Ascending aorta (tissue), 2 donors: ENCODE results near the gene TAS2R19. TPM values are rescaled to one million over a fixed set of nuclear protein-coding genes. Genes with fewer than 3 reads are reported as not detected.

Source experiments
- DNase-seq, 2 donors: peaks; one replicate each; pipeline ENCODE4 v3.0.0-alpha.2; 2019; ENCODE audit warnings: low spot score in 2 of 2
- H3K27ac ChIP-seq, 2 donors: fragments of 200-600 bp; sonication (generic); one replicate each; pipeline ENCODE4 v1.5.1; 2016 to 2017; ENCODE audit warnings: mild to moderate bottlenecking in 1 of 2
- H3K27me3 ChIP-seq: fragments of 200-600 bp; sonication (generic); one replicate; pipeline ENCODE4 v1.5.1; 2017
- H3K36me3 ChIP-seq, 2 donors: fragments of 200-600 bp; sonication (generic); one replicate each; pipeline ENCODE4 v1.5.1; 2016
- H3K4me1 ChIP-seq, 2 donors: fragments of 200-600 bp; sonication (generic); one replicate each; pipeline ENCODE4 v1.5.1; 2016 to 2017; ENCODE audit warnings: mild to moderate bottlenecking in 1 of 2
- H3K4me3 ChIP-seq, 2 donors: fragments of 200-600 bp; sonication (generic); one replicate each; pipeline ENCODE4 v1.5.1; 2016 to 2017; ENCODE audit warnings: mild to moderate bottlenecking in 1 of 2
- H3K9me3 ChIP-seq, 2 donors: fragments of 200-600 bp; sonication (generic); one replicate each; pipeline ENCODE4 v1.5.1; 2016
- CTCF ChIP-seq, 3 experiments: fragments of 200-600 bp in 2 of 3; fragments of 450-650 bp in 1 of 3; sonication (generic) in 2 of 3; IDR thresholded peaks; one replicate each; pipeline ENCODE4 v1.5.1; 2016 to 2019; ENCODE audit warnings: antibody characterized with exemption in 3 of 3, mild to moderate bottlenecking in 1 of 3, moderate library complexity in 1 of 3
- intact Hi-C: fragments of 100-400 bp; cut with DNase I; formaldehyde crosslinking; loops from one replicate; pipeline ENCODE4 v1.15.1; 2023
- total RNA-seq: library from RNA; depleted of rRNA; stranded (reverse); fragments of >200 nt; gene quantifications from one replicate; pipeline ENCODE4 v1.1.0, GENCODE V29; 2016

The TAS2R19 gene
- total RNA-seq, 1 donor from 2014 or later = not detected

GRCh38 chr12:11014234-11014633 is 8.2 kb downstream of the TAS2R19 start:
- no peak for TF ChIP-seq CTCF (IDR thresholded peaks at IDR 0.05)
- no peak overlapping the region for H3K4me3 ChIP-seq
- H3K27ac ChIP-seq = no peak overlapping the region
- peaks cover 0 to 5% of the 10 kb centered on the region in 2 donors for H3K9me3 ChIP-seq
- no peaks in the 10 kb centered on the region for H3K27me3 ChIP-seq
- intact Hi-C loops = no loop called here
- no peak for DNase-seq
- no peaks in the 10 kb centered on the region for H3K4me1 ChIP-seq
- peaks cover 0 to 8% of the 10 kb centered on the region in 2 donors for H3K36me3 ChIP-seq

GRCh38 chr12:11007608-11008007 is 14.8 kb downstream of the TAS2R19 start:
- no peak for TF ChIP-seq CTCF (IDR thresholded peaks at IDR 0.05)
- no peak for DNase-seq
- no peaks in the 10 kb centered on the region for H3K36me3 ChIP-seq
- no peaks in the 10 kb centered on the region for H3K27me3 ChIP-seq
- H3K27ac ChIP-seq = no peak overlapping the region
- intact Hi-C loops = no loop called here
- H3K4me3 ChIP-seq = no peak overlapping the region
- H3K4me1 ChIP-seq = no peaks in the 10 kb centered on the region
- peaks cover 0 to 5% of the 10 kb centered on the region in 2 donors for H3K9me3 ChIP-seq

GRCh38 chr12:10998204-10998603 is 24.2 kb downstream of the TAS2R19 start, which contains the start of gene TAS2R20:
Gene TAS2R20 (minus strand): TSS chr12:10998304. CDS start chr12:10997875, 429 bp downstream.
- no peak for DNase-seq
- no peak for TF ChIP-seq CTCF (IDR thresholded peaks at IDR 0.05)
- Histone ChIP-seq H3K27me3 (no peaks in the 10 kb centered on the region), H3K4me3 (no peak within 1 kb of the TSS), H3K9me3 (no peaks in the 10 kb centered on the region), H3K4me1 (no peaks in the 10 kb centered on the region), H3K27ac (no peak within 1 kb of the TSS), H3K36me3 (peaks cover 0 to 6% of the 10 kb centered on the region in 2 donors)
- intact Hi-C loops = no loop called here

GRCh38 chr12:10994307-10994706 is 28.1 kb downstream of the TAS2R19 start:
- intact Hi-C loops = no loop called here
- Histone ChIP-seq H3K27me3 (no peaks in the 10 kb centered on the region), H3K36me3 (peaks cover 0 to 6% of the 10 kb centered on the region in 2 donors), H3K4me1 (no peaks in the 10 kb centered on the region), H3K4me3 (no peak overlapping the region), H3K9me3 (peaks cover 0 to 7% of the 10 kb centered on the region in 2 donors), H3K27ac (no peak overlapping the region)
- TF ChIP-seq CTCF (IDR thresholded peaks at IDR 0.05) = no peak
- DNase-seq = no peak

GRCh38 chr12:10989107-10989506 is 33.3 kb downstream of the TAS2R19 start:
- Histone ChIP-seq H3K27me3 (no peaks in the 10 kb centered on the region), H3K4me3 (no peak overlapping the region), H3K36me3 (peaks cover 0 to 5% of the 10 kb centered on the region in 2 donors), H3K27ac (no peak overlapping the region), H3K9me3 (peaks cover 0 to 7% of the 10 kb centered on the region in 2 donors), H3K4me1 (no peaks in the 10 kb centered on the region)
- DNase-seq = no peak
- TF ChIP-seq CTCF (IDR thresholded peaks at IDR 0.05) = no peak
- intact Hi-C loops = no loop called here

GRCh38 chr12:10986812-10987211 is 35.6 kb downstream of the TAS2R19 start, which contains the start of gene TAS2R50:
Gene TAS2R50 (minus strand): TSS chr12:10986912. CDS start chr12:10986860, 52 bp downstream.
- Histone ChIP-seq H3K9me3 (peaks cover 0 to 7% of the 10 kb centered on the region in 2 donors), H3K36me3 (no peaks in the 10 kb centered on the region), H3K27ac (no peak within 1 kb of the TSS), H3K27me3 (no peaks in the 10 kb centered on the region), H3K4me1 (no peaks in the 10 kb centered on the region), H3K4me3 (no peak within 1 kb of the TSS)
- intact Hi-C loops = no loop called here
- TF ChIP-seq CTCF (IDR thresholded peaks at IDR 0.05) = no peak
- DNase-seq = no peak
